ENCODE measurements around the gene DISP2.

The DISP2 gene

GRCh38 chr15:40360015-40360414 lies 2.0 kb downstream of the DISP2 start:
- TF ChIP-seq EZH2phosphoT487 (conservative IDR thresholded peaks at IDR 0.05; ENCODE audit: low read length): no peak
- TF ChIP-seq, protein P1, sequence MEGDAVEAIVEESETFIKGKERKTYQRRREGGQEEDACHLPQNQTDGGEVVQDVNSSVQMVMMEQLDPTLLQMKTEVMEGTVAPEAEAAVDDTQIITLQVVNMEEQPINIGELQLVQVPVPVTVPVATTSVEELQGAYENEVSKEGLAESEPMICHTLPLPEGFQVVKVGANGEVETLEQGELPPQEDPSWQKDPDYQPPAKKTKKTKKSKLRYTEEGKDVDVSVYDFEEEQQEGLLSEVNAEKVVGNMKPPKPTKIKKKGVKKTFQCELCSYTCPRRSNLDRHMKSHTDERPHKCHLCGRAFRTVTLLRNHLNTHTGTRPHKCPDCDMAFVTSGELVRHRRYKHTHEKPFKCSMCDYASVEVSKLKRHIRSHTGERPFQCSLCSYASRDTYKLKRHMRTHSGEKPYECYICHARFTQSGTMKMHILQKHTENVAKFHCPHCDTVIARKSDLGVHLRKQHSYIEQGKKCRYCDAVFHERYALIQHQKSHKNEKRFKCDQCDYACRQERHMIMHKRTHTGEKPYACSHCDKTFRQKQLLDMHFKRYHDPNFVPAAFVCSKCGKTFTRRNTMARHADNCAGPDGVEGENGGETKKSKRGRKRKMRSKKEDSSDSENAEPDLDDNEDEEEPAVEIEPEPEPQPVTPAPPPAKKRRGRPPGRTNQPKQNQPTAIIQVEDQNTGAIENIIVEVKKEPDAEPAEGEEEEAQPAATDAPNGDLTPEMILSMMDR (IDR thresholded peaks at IDR 0.05; ENCODE audit: insufficient read depth, low read length, poor library complexity, severe bottlenecking): no peak
- H3K79me2 ChIP-seq (ENCODE audit: insufficient read depth, low read length): no peaks in the 10 kb centered on the region
- H3K9me2 ChIP-seq (replicated peaks; ENCODE audit: insufficient read depth, low read length): no peaks in the 10 kb centered on the region
- H3K9ac ChIP-seq (ENCODE audit: low read length): no peak overlapping the region
- H3K27ac ChIP-seq (ENCODE audit: low read depth, low read length): no peak overlapping the region
- no peaks in the 10 kb centered on the region for H4K20me1 ChIP-seq (ENCODE audit: low read depth, low read length)
- no peaks in the 10 kb centered on the region for H3K36me3 ChIP-seq (ENCODE audit: low read length)
- H3F3A ChIP-seq (ENCODE audit: insufficient read depth): no peaks in the 10 kb centered on the region
- no peaks in the 10 kb centered on the region for H3K9me3 ChIP-seq (ENCODE audit: insufficient read depth, low read length)
- no peak overlapping the region for H3K4me2 ChIP-seq (ENCODE audit: low read depth, low read length, poor library complexity, severe bottlenecking)
- no peak overlapping the region for H3K4me3 ChIP-seq (ENCODE audit: insufficient read depth, low read length, poor library complexity, severe bottlenecking)
- H2AFZ ChIP-seq (ENCODE audit: low read depth, low read length, severe bottlenecking): no peak overlapping the region
- no peaks in the 10 kb centered on the region for H3K27me3 ChIP-seq (ENCODE audit: low read length)

- Histone ChIP-seq H3K27ac (ENCODE audit: low read depth, low read length) (no peak overlapping the region), H3K4me3 (ENCODE audit: insufficient read depth, low read length, poor library complexity, severe bottlenecking) (no peak overlapping the region), H3K36me3 (ENCODE audit: low read length) (no peaks in the 10 kb centered on the region), H2AFZ (ENCODE audit: low read depth, low read length, severe bottlenecking) (no peak overlapping the region), H3K79me2 (ENCODE audit: insufficient read depth, low read length) (no peaks in the 10 kb centered on the region), H3K9me2 (replicated peaks; ENCODE audit: insufficient read depth, low read length) (no peaks in the 10 kb centered on the region), H3K27me3 (ENCODE audit: low read length) (no peaks in the 10 kb centered on the region), H3F3A (ENCODE audit: insufficient read depth) (no peaks in the 10 kb centered on the region), H4K20me1 (ENCODE audit: low read depth, low read length) (no peaks in the 10 kb centered on the region), H3K4me2 (ENCODE audit: low read depth, low read length, poor library complexity, severe bottlenecking) (no peak overlapping the region), H3K9me3 (ENCODE audit: insufficient read depth, low read length) (no peaks in the 10 kb centered on the region), H3K9ac (ENCODE audit: low read length) (no peak overlapping the region)
- TF ChIP-seq, protein P1 (IDR thresholded peaks at IDR 0.05; ENCODE audit: insufficient read depth, low read length, poor library complexity, severe bottlenecking): no peak
- no peak for TF ChIP-seq EZH2phosphoT487 (conservative IDR thresholded peaks at IDR 0.05; ENCODE audit: low read length)
These were observed 3.6 kb downstream of the DISP2 start for GRCh38 chr15:40361640-40362039.

- Histone ChIP-seq H3K27me3 (ENCODE audit: low read length) (no peaks in the 10 kb centered on the region), H3K27ac (ENCODE audit: low read depth, low read length) (no peak overlapping the region), H4K20me1 (ENCODE audit: low read depth, low read length) (no peaks in the 10 kb centered on the region), H3K9me3 (ENCODE audit: insufficient read depth, low read length) (no peaks in the 10 kb centered on the region), H3K36me3 (ENCODE audit: low read length) (no peaks in the 10 kb centered on the region), H3F3A (ENCODE audit: insufficient read depth) (no peaks in the 10 kb centered on the region), H2AFZ (ENCODE audit: low read depth, low read length, severe bottlenecking) (no peak overlapping the region), H3K9me2 (replicated peaks; ENCODE audit: insufficient read depth, low read length) (no peaks in the 10 kb centered on the region), H3K4me2 (ENCODE audit: low read depth, low read length, poor library complexity, severe bottlenecking) (no peak overlapping the region), H3K4me3 (ENCODE audit: insufficient read depth, low read length, poor library complexity, severe bottlenecking) (no peak overlapping the region), H3K9ac (ENCODE audit: low read length) (no peak overlapping the region), H3K79me2 (ENCODE audit: insufficient read depth, low read length) (no peaks in the 10 kb centered on the region)
- TF ChIP-seq EZH2phosphoT487 (conservative IDR thresholded peaks at IDR 0.05; ENCODE audit: low read length): no peak
- TF ChIP-seq, protein P1 (IDR thresholded peaks at IDR 0.05; ENCODE audit: insufficient read depth, low read length, poor library complexity, severe bottlenecking): no peak
These were observed 5.6 kb downstream of the DISP2 start for GRCh38 chr15:40363611-40364010.
